ENCODE data around the gene LSAMP.

The LSAMP gene

GRCh38 chr3:116445311-116445841 is at the start of gene LSAMP:
LSAMP (minus strand) TSS chr3:116445487.
- DNase-seq: peak in 1 of 2 experiments; percentile 29

GRCh38 chr3:116492379-116492778 is 47.1 kb upstream of the LSAMP start:
- no peak for DNase-seq

- peak in 1 of 2 experiments; percentile 19 for DNase-seq
Observed at GRCh38 chr3:116483135-116483534, 37.8 kb upstream of the LSAMP start.

- no peak for DNase-seq
Observed at GRCh38 chr3:116476691-116477090, 31.4 kb upstream of the LSAMP start.

GRCh38 chr3:116474801-116475200 is 29.5 kb upstream of the LSAMP start:
- DNase-seq: no peak

- DNase-seq: peak; percentile 19 to 53
Observed at GRCh38 chr3:116474032-116474780, 28.9 kb upstream of the LSAMP start.

- DNase-seq: no peak
Observed at GRCh38 chr3:116473602-116474001, 28.3 kb upstream of the LSAMP start.

- no peak for DNase-seq
Observed at GRCh38 chr3:116470605-116471197, 25.4 kb upstream of the LSAMP start.

GRCh38 chr3:116469546-116469945 is 24.3 kb upstream of the LSAMP start:
- no peak for DNase-seq

GRCh38 chr3:116464276-116464798 is 19.1 kb upstream of the LSAMP start:
- no peak for DNase-seq

GRCh38 chr3:116453666-116454346 is 8.5 kb upstream of the LSAMP start:
- no peak for DNase-seq

GRCh38 chr3:116449546-116450350 is 4.5 kb upstream of the LSAMP start:
- no peak for DNase-seq

- no peak for DNase-seq
Observed at GRCh38 chr3:116445990-116446389, 703 bp upstream of the LSAMP start.

GRCh38 chr3:116444819-116445310 is 422 bp downstream of the LSAMP start:
- DNase-seq: no peak

GRCh38 chr3:116444115-116444747 is 1.1 kb downstream of the LSAMP start:
- no peak for DNase-seq

- peak in 1 of 2 experiments; percentile 14 for DNase-seq
Observed at GRCh38 chr3:116443191-116443661, 2.1 kb downstream of the LSAMP start.

GRCh38 chr3:116442331-116443021 is 2.8 kb downstream of the LSAMP start:
- no peak for DNase-seq

- DNase-seq: no peak
Observed at GRCh38 chr3:116441652-116442051, 3.6 kb downstream of the LSAMP start.

- DNase-seq: no peak
Observed at GRCh38 chr3:116440196-116440595, 5.1 kb downstream of the LSAMP start.

- no peak for DNase-seq
Observed at GRCh38 chr3:116433552-116433951, 11.7 kb downstream of the LSAMP start.

- no peak for DNase-seq
Observed at GRCh38 chr3:116432795-116433194, 12.5 kb downstream of the LSAMP start.
